Heart left ventricle (tissue), 16 donors: ENCODE data around the gene RPS16. TPM values are rescaled to one million over a fixed set of nuclear protein-coding genes. Genes with fewer than 3 reads are reported as not detected.

ENCODE experiments used
- ATAC-seq, 4 donors: fragments of 200-7000 bp; cut with Tn5 transposase; one replicate each; pipeline ENCODE4 v1.9.1; 2020 to 2022; ENCODE audit warnings: moderate library complexity in 4 of 4, mild to moderate bottlenecking in 3 of 4, moderate number of reproducible peaks in 1 of 4
- DNase-seq, 5 donors: peaks; one replicate each; pipeline ENCODE4 v3.0.0-alpha.2; 2020
- H3K27ac ChIP-seq, 12 donors: fragments of 200-600 bp; sonication (generic) in 4 of 12; one replicate each; pipeline versions ENCODE4 v1.5.0 to v1.8.0; 2016 to 2022; ENCODE audit warnings: mild to moderate bottlenecking in 2 of 12
- H3K27me3 ChIP-seq, 9 donors: fragments of 200-600 bp; sonication (generic) in 2 of 9; one replicate each; pipeline versions ENCODE4 v1.5.1 to v1.8.0; 2016 to 2022; ENCODE audit warnings: mild to moderate bottlenecking in 3 of 9
- H3K36me3 ChIP-seq, 9 donors: fragments of 200-600 bp; sonication (generic) in 2 of 9; one replicate each; pipeline versions ENCODE4 v1.5.0 to v1.8.0; 2018 to 2022; ENCODE audit warnings: mild to moderate bottlenecking in 2 of 9
- H3K4me1 ChIP-seq, 12 donors: fragments of 200-600 bp; sonication (generic) in 4 of 12; one replicate each; pipeline versions ENCODE4 v1.5.0 to v1.8.0; 2016 to 2022; ENCODE audit warnings: mild to moderate bottlenecking in 3 of 12
- H3K4me3 ChIP-seq, 12 donors: fragments of 200-600 bp; sonication (generic) in 4 of 12; one replicate each; pipeline versions ENCODE4 v1.5.0 to v1.8.0; 2017 to 2022; ENCODE audit warnings: mild to moderate bottlenecking in 9 of 12, moderate library complexity in 4 of 12
- H3K9me3 ChIP-seq, 12 donors: fragments of 200-600 bp; sonication (generic) in 4 of 12; one replicate each; pipeline versions ENCODE4 v1.5.0 to v1.8.0; 2016 to 2022; ENCODE audit warnings: mild to moderate bottlenecking in 1 of 12
- CTCF ChIP-seq, 12 donors: fragments of 200-600 bp; sonication (generic) in 4 of 12; IDR thresholded peaks; one replicate each; pipeline versions ENCODE4 v1.5.0 to v1.8.0; 2018 to 2022; ENCODE audit warnings: antibody characterized with exemption in 12 of 12, mild to moderate bottlenecking in 5 of 12
- POLR2A ChIP-seq, 2 donors: fragments of 450-650 bp; IDR thresholded peaks; one replicate each; pipeline ENCODE4 v1.6.1; 2017; ENCODE audit warnings: antibody characterized with exemption in 2 of 2, mild to moderate bottlenecking in 2 of 2, moderate library complexity in 2 of 2
- WGBS, 4 donors: extraction: QIAGEN DNeasy Blood & Tissue Kit in 2 of 4; methylation state at CpG; one replicate each; pipeline versions ENCODE4 v1.1.5 to v1.1.7; 2013 to 2018; 5-methylcytosine and 5-hydroxymethylcytosine counted together
- intact Hi-C, 10 donors: fragments of 100-400 bp; cut with DNase I; formaldehyde crosslinking; loops; one replicate each; pipeline versions ENCODE4 v1.11.1 to v1.14.2; 2022
- polyA plus RNA-seq, 2 donors: library from polyadenylated mRNA; stranded (reverse); fragments of 200-250 nt; gene quantifications; one replicate each; pipeline ENCODE4 v1.2.3, GENCODE V29; 2013
- total RNA-seq, 9 donors: library from RNA; depleted of rRNA in 2 of 9; stranded (reverse); fragments of >200 nt in 2 of 9; fragmentation: NEBNext Ultra II Directional in 3 of 9; extraction: Animal tissue kit (Norgen Biotek cat#: 25700) in 3 of 9; gene quantifications; one replicate each; pipeline versions ENCODE4 v1.1.0 to v1.2.4, GENCODE V29; 2016 to 2023
- donor health status: ischemic (EF 13 %, LVEDD 7.1; RV severe dilation, severe dysfunction).
- donor health status: healthy with polysubstance abuse.
- donor health status: DM: no; HTN: yes; CAD: no.
- donor health status: DM: no; HTN: no; CAD: no.
- donor health status: ischemic (EF 25% LVEDD 6.9; RV normal size, moderate dysfunction).
- donor health status: ischemic (EF 25% LVEDD 5.7; RV mildly dilated, moderate dysfunction).
- donor health status: healthy.
- donor health status: DM: yes; HTN: yes; CAD: no.
- donor health status: ischemic (EF 35%, LVEDD 5.7; RV mildly dilated, moderate dysfunction).
- donor health status: nonischemic (EF 11% LVEDD 7.7; RV severe dilation, severe dysfunction).
- donor health status: DM: yes; HTN: yes; CAD: no.
- donor health status: PGD.
- donor health status: ischemic (EF 29% LVEDD 5.4; RV normal size, mild dysfunction).
- donor health status: nonischemic (EF 23%, LVEDD 6.1; RV moderate dilation, normal function).

Gene RPS16
- total and polyA plus RNA-seq, 11 donors, result 617 to 2,656 (median 1,374) TPM

DNA sequence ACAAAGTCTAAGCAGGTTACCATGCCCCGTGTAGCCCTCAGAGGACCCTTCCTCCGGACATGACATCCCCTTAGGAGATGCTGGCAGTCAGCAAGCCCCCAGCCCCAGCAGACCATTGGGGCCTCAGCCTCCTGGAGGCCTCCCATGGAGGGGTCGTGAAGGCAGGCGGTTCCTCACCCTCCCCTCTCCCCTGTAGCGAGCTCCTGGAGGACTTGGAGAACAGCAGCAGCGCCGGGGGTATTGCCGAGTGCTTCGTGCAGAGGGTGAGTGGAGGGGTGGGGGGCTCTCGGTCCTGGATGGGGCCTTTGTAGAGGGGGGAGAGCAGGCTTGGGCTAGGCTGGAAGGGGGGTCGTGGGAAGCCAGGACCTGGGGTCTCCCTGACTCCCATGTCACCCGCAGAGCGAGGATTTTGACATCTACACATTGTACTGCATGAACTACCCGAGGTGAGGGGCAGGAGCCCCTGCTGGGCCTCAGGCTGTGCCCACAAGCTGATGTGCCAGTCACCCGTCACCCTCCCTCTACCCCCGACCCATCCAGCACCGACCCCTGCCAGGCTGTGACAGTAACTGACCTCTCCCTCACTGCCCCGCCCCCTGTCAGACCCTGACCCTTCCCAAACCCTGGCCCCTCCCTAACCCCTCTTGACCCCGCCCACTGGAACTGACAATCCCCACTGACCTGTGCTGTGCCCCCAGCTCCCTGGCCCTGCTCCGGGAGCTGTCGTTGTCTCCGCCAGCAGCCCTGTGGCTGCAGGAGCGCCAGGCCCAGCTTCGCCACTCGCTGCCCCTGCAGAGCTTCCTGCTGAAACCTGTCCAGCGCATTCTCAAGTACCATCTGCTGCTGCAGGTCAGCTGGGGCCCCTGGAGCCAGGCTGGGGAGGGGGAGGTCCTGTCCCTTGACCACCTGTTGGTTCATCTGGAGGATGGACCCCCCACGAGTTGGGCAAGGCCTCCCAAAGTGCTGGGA is 19.3 kb downstream of the RPS16 start:
- Histone ChIP-seq H3K27me3 (peaks cover 0 to 5% (median 0%) of the 10 kb centered on the region in 9 donors), H3K4me3 (peak overlapping the region in 8 of 12 donors; percentile 77 to 100 (median 91)), H3K36me3 (peaks cover 0 to 57% (median 48%) of the 10 kb centered on the region in 9 donors), H3K27ac (peak overlapping the region in 5 of 12 donors; percentile 28 to 99 (median 58)), H3K9me3 (no peaks in the 10 kb centered on the region), H3K4me1 (peaks cover 0 to 44% (median 20%) of the 10 kb centered on the region in 12 donors)
- DNase-seq (no peak), ATAC-seq (no peak)
- WGBS, 4 donors, result 81 to 91% (median 84%) methylated on average over 20 to 27 of the region's 27 CpGs
- intact Hi-C loops, result loop anchor here in 3 of 10 donors (10.0 kb wide), 2 partner anchors 118 to 292 kb away; partner anchors contain the start of genes PAK4 (in 2 of the 3) and EID2B (in 1 of the 3)
- TF ChIP-seq CTCF (IDR thresholded peaks at IDR 0.05), result no peak
- TF ChIP-seq POLR2A (IDR thresholded peaks at IDR 0.05), result no peak

DNA sequence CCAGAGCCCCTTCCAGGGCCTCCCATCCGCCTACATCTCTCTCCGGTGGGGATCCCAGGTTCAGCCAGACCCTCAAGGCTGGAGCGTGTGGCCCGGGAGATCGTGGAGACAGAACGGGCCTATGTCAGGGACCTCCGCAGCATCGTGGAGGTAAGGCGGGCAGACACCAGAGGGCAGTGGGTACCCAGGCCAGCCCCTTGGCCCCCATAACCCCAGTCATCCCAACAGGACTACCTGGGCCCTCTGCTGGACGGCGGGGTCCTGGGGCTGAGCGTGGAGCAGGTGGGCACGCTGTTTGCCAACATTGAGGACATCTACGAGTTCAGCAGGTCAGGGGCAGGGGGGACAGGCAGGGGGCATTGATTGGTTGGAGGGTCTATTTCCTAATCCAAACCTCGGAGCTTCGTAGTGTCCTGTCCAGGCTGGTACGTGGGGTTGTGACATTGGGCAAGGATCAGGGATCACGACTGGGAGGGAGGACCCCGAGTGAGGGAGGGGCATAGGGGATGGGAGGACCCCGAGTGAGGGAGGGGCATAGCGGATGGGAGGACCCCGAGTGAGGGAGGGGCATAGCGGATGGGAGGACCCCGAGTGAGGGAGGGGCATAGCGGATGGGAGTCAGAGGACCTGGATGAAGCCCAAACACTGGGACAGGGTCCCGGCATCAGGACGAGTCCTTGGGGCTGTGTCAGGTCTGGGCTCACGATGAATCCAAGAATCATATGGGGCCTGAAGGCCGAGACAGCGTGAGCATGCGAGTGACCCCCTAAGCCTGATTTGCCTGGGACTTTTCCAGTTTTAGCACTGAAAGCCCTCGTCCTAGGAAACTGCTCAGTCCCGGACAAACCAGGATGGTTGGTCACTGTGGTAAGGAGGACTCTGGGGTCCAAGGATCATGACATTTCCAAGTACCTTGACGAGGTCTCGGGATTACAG is 20.4 kb downstream of the RPS16 start:
- Histone ChIP-seq H3K27me3 (peaks cover 0 to 5% (median 0%) of the 10 kb centered on the region in 9 donors), H3K9me3 (no peaks in the 10 kb centered on the region), H3K4me3 (peak overlapping the region in 11 of 12 donors; percentile 16 to 100 (median 86)), H3K36me3 (peaks cover 0 to 46% (median 37%) of the 10 kb centered on the region in 9 donors), H3K27ac (peak overlapping the region in 10 of 12 donors; percentile 94 to 100 (median 99)), H3K4me1 (peaks cover 6 to 55% (median 30%) of the 10 kb centered on the region in 12 donors)
- DNase-seq (peak in 2 of 5 donors; percentile 40 to 56), ATAC-seq (no peak)
- WGBS, 4 donors, result 58 to 65% (median 61%) methylated on average over 25 to 35 of the region's 35 CpGs
- intact Hi-C loops, result loop anchor here in 3 of 10 donors (2.0 to 10.0 kb wide), 3 partner anchors 19 to 291 kb away; partner anchors contain the start of genes PAK4 (in 2 of the 3), EID2B (in 1 of the 3) and RPS16 (in 1 of the 3)
- TF ChIP-seq POLR2A (IDR thresholded peaks at IDR 0.05), result no peak
- no peak for TF ChIP-seq CTCF (IDR thresholded peaks at IDR 0.05)

DNA sequence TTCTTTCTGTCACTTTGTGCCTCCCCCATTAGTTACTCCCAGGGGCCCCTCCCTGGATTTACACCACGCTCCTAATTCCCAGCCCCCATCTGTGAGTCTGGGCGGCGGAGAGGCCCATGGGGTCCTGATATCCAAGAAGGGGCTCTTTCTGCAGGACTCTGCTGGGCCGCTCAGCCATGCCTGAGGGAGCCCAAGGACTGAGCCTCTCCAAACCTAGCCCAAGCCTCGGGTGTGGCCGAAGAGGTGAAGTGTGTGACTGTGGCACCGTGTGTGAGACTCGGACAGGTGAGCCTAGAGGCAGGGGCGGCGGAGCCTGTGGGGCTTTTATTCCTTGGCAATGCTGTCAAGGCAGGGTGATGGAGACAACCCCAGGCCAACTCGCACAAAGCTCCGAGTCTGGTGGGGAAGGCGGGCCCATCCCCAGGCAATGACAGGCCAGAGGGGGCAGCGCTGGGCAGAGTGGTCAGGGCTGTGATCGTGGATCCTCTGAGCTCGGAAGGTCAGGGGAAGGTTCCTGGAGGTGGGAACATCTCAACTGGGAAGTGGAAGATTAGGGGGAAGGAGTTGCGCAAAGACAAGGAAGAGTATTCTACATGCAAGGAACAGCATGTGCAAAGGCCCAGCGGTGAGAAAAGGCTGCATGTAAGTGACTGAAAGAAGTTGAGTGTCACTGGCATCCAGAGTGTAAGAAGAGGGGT is 21.7 kb downstream of the RPS16 start:
- WGBS, 4 donors, result 34 to 39% (median 35%) methylated on average over 18 of the region's 18 CpGs
- intact Hi-C loops, result loop anchor here in 7 of 10 donors (2.0 to 10.0 kb wide), 8 partner anchors 17 to 292 kb away; partner anchors contain the start of genes PAK4 (in 2 of the 7), RPS16 (in 2 of the 7), EID2B (in 1 of the 7) and SAMD4B (in 1 of the 7)
- DNase-seq, result peak in 1 of 5 donors; percentile 40

More for the DNA sequence above, 21.7 kb downstream of the RPS16 start:
- Histone ChIP-seq H3K36me3 (peaks cover 0 to 33% (median 29%) of the 10 kb centered on the region in 9 donors), H3K4me3 (peak overlapping the region; percentile 61 to 100 (median 85)), H3K27ac (peak overlapping the region; percentile 74 to 100 (median 99)), H3K9me3 (no peaks in the 10 kb centered on the region), H3K27me3 (peaks cover 0 to 5% (median 0%) of the 10 kb centered on the region in 9 donors), H3K4me1 (peaks cover 7 to 59% (median 34%) of the 10 kb centered on the region in 12 donors)
- ATAC-seq, result no peak
- peak in 2 of 12 donors; percentile 9 to 15 for TF ChIP-seq CTCF (IDR thresholded peaks at IDR 0.05)
- TF ChIP-seq POLR2A (IDR thresholded peaks at IDR 0.05), result no peak
